ENCODE measurements around the gene NUDT22. TPM values are rescaled to one million over a fixed set of nuclear protein-coding genes. Genes with fewer than 3 reads are reported as not detected.
A peak's percentile ranks its signal among the peaks of the same experiment; 100 is the strongest.

The NUDT22 gene
- total and polyA plus RNA-seq, 2 of the 8 experiments (the other 6 are each of a cell fraction or from before 2014, with no cell fraction given) = 43.4 to 69.0 TPM

DNA sequence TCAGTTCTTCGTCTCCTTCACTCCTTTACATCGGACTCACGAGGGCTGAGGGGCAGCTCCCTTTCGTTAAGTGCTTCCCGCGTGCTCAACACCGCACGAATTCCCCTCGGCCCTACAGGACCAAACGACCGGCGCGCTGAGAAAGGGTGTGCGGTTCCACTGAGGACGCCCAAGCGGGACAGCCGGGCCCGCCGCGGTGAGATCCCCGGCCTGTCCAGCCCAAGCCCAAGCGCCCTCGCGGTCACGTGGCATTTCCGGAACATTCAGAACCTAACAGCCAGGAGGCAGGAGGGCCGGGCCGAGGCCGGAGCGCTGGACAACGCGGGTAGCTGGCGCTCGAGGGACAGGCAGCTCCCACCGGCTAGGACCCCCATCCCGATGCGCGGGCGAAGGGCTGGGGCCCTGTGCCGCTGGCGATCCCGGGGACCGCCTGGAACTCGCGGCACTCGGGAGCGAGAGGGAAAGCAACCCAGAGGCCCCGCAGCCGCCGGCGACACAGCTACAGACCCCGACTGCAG lies 40.8 kb upstream of the NUDT22 start:
- H2BK120ac ChIP-seq (replicated peaks; ENCODE audit: low read depth, low read length) = no peak overlapping the region
- H3K56ac ChIP-seq (replicated peaks; ENCODE audit: insufficient read length, low read depth, low read length) = peak overlapping the region; percentile 50
- H2BK5ac ChIP-seq (ENCODE audit: low read depth, low read length) = peak overlapping the region; percentile 92
- H2AK5ac ChIP-seq (ENCODE audit: low read depth, low read length) = no peak overlapping the region; the same call in 1 of the 2 replicates
- peaks cover 12 to 23% of the 10 kb centered on the region in 2 experiments for H3K79me2 ChIP-seq (ENCODE audit: control insufficient read depth in 1 of 2, insufficient read depth in 2 of 2, low read length in 2 of 2)
- H3K23me2 ChIP-seq (ENCODE audit: low read depth, low read length) = peaks cover 9% of the 10 kb centered on the region
- peaks cover 9 to 23% of the 10 kb centered on the region in 2 experiments for H4K20me1 ChIP-seq (replicated peaks in 1 of 2; ENCODE audit: control insufficient read depth in 1 of 2, insufficient read depth in 2 of 2, low read length in 2 of 2)
- CTCF ChIA-PET (ENCODE audit: partially characterized antibody) = interaction anchor here (0.5 to 2.3 kb wide), 18 partner anchors 11 to 185 kb away, joined by 3 to 8 read pairs (median 3); partner anchors contain the start of genes NUDT22, PLCB3 and TRPT1
- H4K5ac ChIP-seq (ENCODE audit: insufficient read length, low read depth, low read length) = peak overlapping the region; percentile 84
- H4K8ac ChIP-seq (ENCODE audit: extremely low read depth, insufficient read depth, low read length) = peak overlapping the region; percentile 95; the same call in 1 of the 2 replicates
- H3K27ac ChIP-seq (ENCODE audit: low read depth, low read length) = peak overlapping the region; percentile 87
- peak overlapping the region; percentile 87 to 96 for H3K4me2 ChIP-seq (ENCODE audit: insufficient read depth in 1 of 2, low read depth in 2 of 2, low read length in 2 of 2)
- WGBS, 2 experiments (ENCODE audit: extremely low coverage in 1 of 2, insufficient coverage in 1 of 2, insufficient read length in 1 of 2, insufficient replicate concordance in 2 of 2, low coverage in 1 of 2, low lambda C conversion rate in 2 of 2, missing lambda C conversion rate in 1 of 2) = 1% methylated on average over 44 of the region's 52 CpGs; no CpG with 5 or more reads in 1 of the 2 experiments
- no peak overlapping the region for H2BK20ac ChIP-seq (ENCODE audit: low read length)
- POLR2A ChIA-PET (ENCODE audit: partially characterized antibody) = interaction anchor here (0.6 to 12.4 kb wide), 39 partner anchors 10 to 1331 kb away, joined by 3 to 186 read pairs (median 4); partner anchors contain the start of genes FERMT3, FKBP2, MACROD1 and NUDT22
- H3K9me3 ChIP-seq (ENCODE audit: insufficient read depth in 2 of 2, low read depth in 1 of 2, low read length in 1 of 2) = no peaks in the 10 kb centered on the region
- no peak overlapping the region for H3K23ac ChIP-seq (ENCODE audit: insufficient read length)
- H3K9ac ChIP-seq (replicated peaks in 1 of 4; ENCODE audit: extremely low read depth in 1 of 4, low read depth in 3 of 4, low read length in 3 of 4) = peak overlapping the region; percentile 84 to 95 (median 89)
- DNase-seq (ENCODE audit: low read depth in 1 of 2, low spot score in 2 of 2) (no peak), FAIRE-seq (no peak)
- H3K14ac ChIP-seq (ENCODE audit: insufficient read length) = no peak overlapping the region
- H3K79me1 ChIP-seq (ENCODE audit: low read depth, low read length) = peaks cover 2% of the 10 kb centered on the region; the same call in 1 of the 2 replicates
- peak overlapping the region; percentile 88 for H2BK12ac ChIP-seq (ENCODE audit: low read depth, low read length)
- H2AFZ ChIP-seq (ENCODE audit: low read length) = no peak overlapping the region
- H4K91ac ChIP-seq (replicated peaks; ENCODE audit: insufficient read length, low read length) = peak overlapping the region; percentile 83
- H3K18ac ChIP-seq (ENCODE audit: extremely low read depth, low read length) = peak overlapping the region; percentile 98
- peak overlapping the region; percentile 71 for H3K4ac ChIP-seq (replicated peaks; ENCODE audit: insufficient read length, low read depth, low read length)
- peaks cover 0 to 9% (median 4%) of the 10 kb centered on the region in 4 experiments; a peak in 6 of 7 replicates for H3K4me1 ChIP-seq (replicated peaks in 1 of 4; ENCODE audit: control insufficient read depth in 3 of 4, insufficient read depth in 4 of 4, low read length in 3 of 4)
- H2BK15ac ChIP-seq (ENCODE audit: low read length) = no peak overlapping the region
- peaks cover 0 to 4% (median 0%) of the 10 kb centered on the region in 4 experiments; a peak in 1 of 8 replicates for H3K36me3 ChIP-seq (ENCODE audit: control insufficient read depth in 2 of 4, insufficient read depth in 4 of 4, low read length in 3 of 4)
- H3K27me3 ChIP-seq (replicated peaks in 1 of 4; ENCODE audit: control insufficient read depth in 3 of 4, extremely low read depth in 1 of 4, insufficient read depth in 3 of 4, low read length in 3 of 4) = no peaks in the 10 kb centered on the region
- peak overlapping the region; percentile 55 to 87 (median 77) for H3K4me3 ChIP-seq (ENCODE audit: extremely low read depth in 1 of 4, insufficient read depth in 2 of 4, low read depth in 3 of 4, low read length in 4 of 4)
- peak; percentile 42 for TF ChIP-seq KDM4A (IDR thresholded peaks at IDR 0.05; ENCODE audit: low read depth, low read length, severe bottlenecking)

Measured in H1 (cell line).